Fibroblast of upper back skin (primary cell): ENCODE measurements around the gene RGS7BP.
"Not testable (repeated sequence)": the region's sequence is repeated elsewhere in the genome, so short reads cannot be mapped to it uniquely, and the experiment has no call there.

Source experiments
- DNase-seq: peaks from one replicate; pipeline ENCODE4 v3.0.0-alpha.2; 2013

RGS7BP gene

GRCh38 chr5:64505769-64506566 is at the start of gene RGS7BP:
TSS of gene RGS7BP (plus strand) at chr5:64506015. CDS start at chr5:64506625, 610 bp downstream.
- DNase-seq = peak; percentile 20

GRCh38 chr5:64457846-64458245 is 48.0 kb upstream of the RGS7BP start:
- DNase-seq = no peak

- DNase-seq = no peak
Observed at GRCh38 chr5:64458948-64459347, 46.9 kb upstream of the RGS7BP start.

- DNase-seq = no peak
Observed at GRCh38 chr5:64462391-64462790, 43.4 kb upstream of the RGS7BP start.

- no peak for DNase-seq
Observed at GRCh38 chr5:64486163-64486562, 19.7 kb upstream of the RGS7BP start.

- no peak for DNase-seq
Observed at GRCh38 chr5:64487283-64487682, 18.5 kb upstream of the RGS7BP start.

GRCh38 chr5:64489857-64490256 is 16.0 kb upstream of the RGS7BP start:
- DNase-seq = no peak

- DNase-seq = no peak
Observed at GRCh38 chr5:64497386-64497785, 8.4 kb upstream of the RGS7BP start.

- DNase-seq = no peak
Observed at GRCh38 chr5:64502196-64502595, 3.6 kb upstream of the RGS7BP start.

GRCh38 chr5:64506567-64507263 is 900 bp downstream of the RGS7BP start:
- no peak for DNase-seq

GRCh38 chr5:64507264-64507605 is 1.4 kb downstream of the RGS7BP start:
- no peak for DNase-seq

- DNase-seq = no peak
Observed at GRCh38 chr5:64509828-64510227, 4.0 kb downstream of the RGS7BP start.

- DNase-seq = no peak
Observed at GRCh38 chr5:64513492-64513891, 7.7 kb downstream of the RGS7BP start.

GRCh38 chr5:64514612-64515011 is 8.8 kb downstream of the RGS7BP start:
- no peak for DNase-seq

- no peak for DNase-seq
Observed at GRCh38 chr5:64516216-64516615, 10.4 kb downstream of the RGS7BP start.

- no peak for DNase-seq
Observed at GRCh38 chr5:64518793-64519192, 13.0 kb downstream of the RGS7BP start.

- no peak for DNase-seq
Observed at GRCh38 chr5:64519263-64519662, 13.4 kb downstream of the RGS7BP start.

- no peak for DNase-seq
Observed at GRCh38 chr5:64526734-64527439, 21.1 kb downstream of the RGS7BP start.

GRCh38 chr5:64530076-64530475 is 24.3 kb downstream of the RGS7BP start:
- no peak for DNase-seq

GRCh38 chr5:64532212-64532611 is 26.4 kb downstream of the RGS7BP start:
- DNase-seq = no peak

- DNase-seq = no peak
Observed at GRCh38 chr5:64532657-64533056, 26.8 kb downstream of the RGS7BP start.

GRCh38 chr5:64534033-64534432 is 28.2 kb downstream of the RGS7BP start:
- no peak for DNase-seq

GRCh38 chr5:64557911-64558310 is 52.1 kb downstream of the RGS7BP start:
- DNase-seq = no peak

GRCh38 chr5:64558641-64559040 is 52.8 kb downstream of the RGS7BP start:
- DNase-seq = not testable (repeated sequence)
